Breast epithelium (tissue), 3 donors: Measurements from ENCODE around the gene FNDC1.

ENCODE experiments used
- POLR2A ChIP-seq: fragments of 450-650 bp; IDR thresholded peaks from one replicate; pipeline ENCODE4 v1.6.1; 2016; ENCODE audit warnings: antibody characterized with exemption, mild to moderate bottlenecking, moderate library complexity
- POLR2AphosphoS5 ChIP-seq, 3 donors: sonication (generic); formaldehyde crosslinking; IDR thresholded peaks; one replicate each; pipeline ENCODE4 v1.6.1; 2017; ENCODE audit warnings: antibody characterized with exemption in 3 of 3
- TF ChIP-seq, protein P1 (sequence below), 3 donors: fragments of 450-650 bp; IDR thresholded peaks; one replicate each; pipeline ENCODE4 v1.5.1; 2016 to 2017; ENCODE audit warnings: antibody characterized with exemption in 3 of 3, mild to moderate bottlenecking in 3 of 3, moderate library complexity in 3 of 3

GRCh38 chr6:159201336-159201735, 32.1 kb downstream of the FNDC1 start:
- TF ChIP-seq, protein P1, sequence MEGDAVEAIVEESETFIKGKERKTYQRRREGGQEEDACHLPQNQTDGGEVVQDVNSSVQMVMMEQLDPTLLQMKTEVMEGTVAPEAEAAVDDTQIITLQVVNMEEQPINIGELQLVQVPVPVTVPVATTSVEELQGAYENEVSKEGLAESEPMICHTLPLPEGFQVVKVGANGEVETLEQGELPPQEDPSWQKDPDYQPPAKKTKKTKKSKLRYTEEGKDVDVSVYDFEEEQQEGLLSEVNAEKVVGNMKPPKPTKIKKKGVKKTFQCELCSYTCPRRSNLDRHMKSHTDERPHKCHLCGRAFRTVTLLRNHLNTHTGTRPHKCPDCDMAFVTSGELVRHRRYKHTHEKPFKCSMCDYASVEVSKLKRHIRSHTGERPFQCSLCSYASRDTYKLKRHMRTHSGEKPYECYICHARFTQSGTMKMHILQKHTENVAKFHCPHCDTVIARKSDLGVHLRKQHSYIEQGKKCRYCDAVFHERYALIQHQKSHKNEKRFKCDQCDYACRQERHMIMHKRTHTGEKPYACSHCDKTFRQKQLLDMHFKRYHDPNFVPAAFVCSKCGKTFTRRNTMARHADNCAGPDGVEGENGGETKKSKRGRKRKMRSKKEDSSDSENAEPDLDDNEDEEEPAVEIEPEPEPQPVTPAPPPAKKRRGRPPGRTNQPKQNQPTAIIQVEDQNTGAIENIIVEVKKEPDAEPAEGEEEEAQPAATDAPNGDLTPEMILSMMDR (IDR thresholded peaks at IDR 0.05): no peak
- TF ChIP-seq POLR2A (no peak), POLR2AphosphoS5 (IDR thresholded peaks at IDR 0.05) (no peak)
